ENCODE measurements around the gene RAPGEF2.
"Not testable (repeated sequence)": the region's sequence is repeated elsewhere in the genome, so short reads cannot be mapped to it uniquely, and the experiment has no call there.

DNA sequence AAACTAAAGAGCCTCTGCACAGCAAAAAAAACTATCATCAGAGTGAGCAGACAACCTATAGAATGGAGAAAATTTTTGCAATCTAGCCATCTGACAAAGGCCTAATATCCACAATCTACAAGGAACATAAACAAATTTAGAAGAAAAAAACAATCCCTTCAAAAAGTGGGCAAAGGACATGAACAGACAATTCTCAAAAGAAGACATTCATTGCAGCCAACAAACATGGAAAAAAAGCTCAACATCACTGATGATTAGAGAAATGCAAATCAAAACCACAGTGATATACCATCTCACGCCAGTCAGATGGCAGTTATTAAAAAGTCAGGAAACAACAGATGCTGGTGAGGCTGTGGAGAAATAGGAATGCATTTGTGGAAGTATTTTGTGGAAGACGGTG lies 13.2 kb downstream of the RAPGEF2 start:
- TF ChIP-seq, protein P1, sequence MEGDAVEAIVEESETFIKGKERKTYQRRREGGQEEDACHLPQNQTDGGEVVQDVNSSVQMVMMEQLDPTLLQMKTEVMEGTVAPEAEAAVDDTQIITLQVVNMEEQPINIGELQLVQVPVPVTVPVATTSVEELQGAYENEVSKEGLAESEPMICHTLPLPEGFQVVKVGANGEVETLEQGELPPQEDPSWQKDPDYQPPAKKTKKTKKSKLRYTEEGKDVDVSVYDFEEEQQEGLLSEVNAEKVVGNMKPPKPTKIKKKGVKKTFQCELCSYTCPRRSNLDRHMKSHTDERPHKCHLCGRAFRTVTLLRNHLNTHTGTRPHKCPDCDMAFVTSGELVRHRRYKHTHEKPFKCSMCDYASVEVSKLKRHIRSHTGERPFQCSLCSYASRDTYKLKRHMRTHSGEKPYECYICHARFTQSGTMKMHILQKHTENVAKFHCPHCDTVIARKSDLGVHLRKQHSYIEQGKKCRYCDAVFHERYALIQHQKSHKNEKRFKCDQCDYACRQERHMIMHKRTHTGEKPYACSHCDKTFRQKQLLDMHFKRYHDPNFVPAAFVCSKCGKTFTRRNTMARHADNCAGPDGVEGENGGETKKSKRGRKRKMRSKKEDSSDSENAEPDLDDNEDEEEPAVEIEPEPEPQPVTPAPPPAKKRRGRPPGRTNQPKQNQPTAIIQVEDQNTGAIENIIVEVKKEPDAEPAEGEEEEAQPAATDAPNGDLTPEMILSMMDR (IDR thresholded peaks at IDR 0.05; ENCODE audit: extremely low read depth in 1 of 2, insufficient read depth in 1 of 2, low read depth in 1 of 2, low read length in 2 of 2), result not testable (repeated sequence)
- TF ChIP-seq, protein P2, sequence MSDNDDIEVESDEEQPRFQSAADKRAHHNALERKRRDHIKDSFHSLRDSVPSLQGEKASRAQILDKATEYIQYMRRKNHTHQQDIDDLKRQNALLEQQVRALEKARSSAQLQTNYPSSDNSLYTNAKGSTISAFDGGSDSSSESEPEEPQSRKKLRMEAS (IDR thresholded peaks at IDR 0.05; ENCODE audit: insufficient read depth, insufficient read length), result not testable (repeated sequence)
- not testable (repeated sequence) for TF ChIP-seq POLR2A (IDR thresholded peaks at IDR 0.05; ENCODE audit: low read depth, low read length); FOS (IDR thresholded peaks at IDR 0.05; ENCODE audit: borderline replicate concordance, insufficient read depth, low read length); POLR2AphosphoS5 (IDR thresholded peaks at IDR 0.05; ENCODE audit: insufficient read depth, low read depth, low read length); GATA2 (IDR thresholded peaks at IDR 0.05; ENCODE audit: insufficient read depth, insufficient read length, low read depth, low read length); JUN (IDR thresholded peaks at IDR 0.05; ENCODE audit: borderline replicate concordance, insufficient read depth, insufficient read length, low read depth)
